Neural cell (in vitro differentiated cells): ENCODE data around the gene MSX2.

ENCODE experiments used
- CTCF ChIP-seq: fragments of 450-650 bp; IDR thresholded peaks from 2 replicates; pipeline ENCODE4 v1.5.1; 2014; ENCODE audit warnings: antibody characterized with exemption, mild to moderate bottlenecking, moderate library complexity; ENCODE audit not compliant: poor library complexity, severe bottlenecking
- EP300 ChIP-seq: fragments of 450-650 bp; conservative IDR thresholded peaks from 2 replicates; pipeline ENCODE4 v1.6.1; 2014; ENCODE audit warnings: antibody characterized with exemption, mild to moderate bottlenecking, moderate library complexity; ENCODE audit not compliant: poor library complexity, severe bottlenecking
- EZH2 ChIP-seq: fragments of 200-600, 300-800 bp; shearing (Covaris generic), sonication (generic); IDR thresholded peaks from 2 replicates; pipeline ENCODE4 v1.6.1; 2014; ENCODE audit warnings: antibody characterized with exemption, low read length, borderline replicate concordance, mild to moderate bottlenecking; ENCODE audit not compliant: insufficient read depth, poor library complexity, severe bottlenecking
- MXI1 ChIP-seq: fragments of 450-650 bp; conservative IDR thresholded peaks from 2 replicates; pipeline ENCODE4 v1.6.1; 2014; ENCODE audit warnings: antibody characterized with exemption, mild to moderate bottlenecking; ENCODE audit not compliant: poor library complexity, severe bottlenecking
- POLR2AphosphoS5 ChIP-seq: IDR thresholded peaks from 2 replicates; pipeline ENCODE4 v1.6.1; 2012
- RAD21 ChIP-seq: fragments of 450-650 bp; conservative IDR thresholded peaks from 2 replicates; pipeline ENCODE4 v1.6.1; 2014; ENCODE audit warnings: antibody characterized with exemption, mild to moderate bottlenecking, moderate library complexity
- REST ChIP-seq: IDR thresholded peaks from 2 replicates; pipeline ENCODE4 v1.6.1; 2012; ENCODE audit warnings: borderline replicate concordance
- SMC3 ChIP-seq: fragments of 450-650 bp; conservative IDR thresholded peaks from 2 replicates; pipeline ENCODE4 v1.6.1; 2014; ENCODE audit warnings: antibody characterized with exemption, mild to moderate bottlenecking, moderate library complexity; ENCODE audit not compliant: poor library complexity
- TAF1 ChIP-seq: IDR thresholded peaks from 2 replicates; pipeline ENCODE4 v1.6.1; 2012; ENCODE audit warnings: low read depth

GRCh38 chr5:174764309-174764708, 39.9 kb downstream of the MSX2 start:
- TF ChIP-seq EP300: no peak
- TF ChIP-seq REST: no peak
- TF ChIP-seq CTCF: no peak
- TF ChIP-seq MXI1: no peak
- TF ChIP-seq SMC3: no peak
- no peak for TF ChIP-seq EZH2
- TF ChIP-seq TAF1: no peak
- no peak for TF ChIP-seq POLR2AphosphoS5
- TF ChIP-seq RAD21: no peak
